Right renal cortex interstitium (tissue), 3 donors: Measurements from ENCODE around the gene YBEY. TPM values are rescaled to one million over a fixed set of nuclear protein-coding genes. Genes with fewer than 3 reads are reported as not detected.
A peak's percentile ranks its signal among the peaks of the same experiment; 100 is the strongest.
"Not testable (repeated sequence)": the region's sequence is repeated elsewhere in the genome, so short reads cannot be mapped to it uniquely, and the experiment has no call there.

Source experiments
- DNase-seq, 3 donors: peaks; one replicate each; pipeline ENCODE4 v3.0.0-alpha.2; 2013; ENCODE audit warnings: low read depth in 3 of 3, low spot score in 2 of 3
- polyA plus RNA-seq, 3 donors: library from polyadenylated mRNA; unstranded; fragments of 120-200 nt; gene quantifications; one replicate each; pipeline ENCODE4 v1.2.1, GENCODE V29; 2013; ENCODE audit not compliant: insufficient read length in 3 of 3

Gene YBEY, protein sequence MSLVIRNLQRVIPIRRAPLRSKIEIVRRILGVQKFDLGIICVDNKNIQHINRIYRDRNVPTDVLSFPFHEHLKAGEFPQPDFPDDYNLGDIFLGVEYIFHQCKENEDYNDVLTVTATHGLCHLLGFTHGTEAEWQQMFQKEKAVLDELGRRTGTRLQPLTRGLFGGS
- polyA plus RNA-seq: 10 to 100 TPM; 22.8 to 25.0 (median 24.7) TPM

DNA sequence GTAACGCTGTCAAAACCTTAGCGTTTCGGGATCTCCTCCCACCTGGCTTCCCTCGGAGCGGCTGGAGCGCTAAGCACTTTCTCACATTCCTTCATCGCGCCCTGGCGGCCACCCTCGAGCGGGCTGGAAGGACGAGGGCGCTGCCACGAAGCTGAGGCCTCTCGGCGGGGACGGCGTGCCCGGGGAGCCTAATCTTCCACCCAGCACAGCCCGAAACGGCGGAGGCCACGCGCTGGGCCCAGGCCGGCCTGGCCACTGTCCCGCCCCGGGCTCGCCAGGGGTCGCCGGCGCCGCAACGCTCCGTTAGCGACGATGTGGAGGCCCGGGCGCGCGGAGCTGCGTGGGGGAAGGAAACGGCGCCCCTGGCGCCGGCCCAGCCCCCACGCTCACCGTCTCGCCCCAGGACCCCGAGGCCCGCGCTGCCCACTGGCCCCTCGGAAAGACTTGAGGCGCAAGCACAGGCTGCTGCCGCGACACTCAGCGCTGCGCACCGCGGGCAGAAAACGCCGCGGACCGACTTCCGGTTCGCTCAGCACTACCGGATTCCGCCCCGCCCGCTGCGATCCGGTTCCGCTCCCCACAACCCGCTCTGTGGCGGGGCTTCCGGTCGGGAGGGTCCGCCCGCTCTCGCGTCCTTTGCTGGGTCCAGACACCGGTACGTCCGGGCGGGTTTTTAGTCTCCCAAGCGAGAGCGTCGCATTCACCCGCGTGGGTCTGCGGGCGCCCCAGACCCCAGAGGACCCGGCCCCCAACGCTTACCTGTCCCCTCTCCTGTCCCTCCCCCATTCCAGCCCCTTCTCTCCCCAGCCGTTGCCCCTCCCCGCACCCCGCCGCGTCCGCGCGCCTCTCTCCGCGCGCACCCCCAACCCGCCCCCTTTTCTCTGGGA, at the start of gene YBEY:
Gene YBEY, plus strand, starts transcription at position 582 of the 887 bp plus-strand sequence. CDS start 572 bp downstream, outside the sequence.
- DNase-seq: peak in 2 of 3 donors; percentile 72 to 84

DNA sequence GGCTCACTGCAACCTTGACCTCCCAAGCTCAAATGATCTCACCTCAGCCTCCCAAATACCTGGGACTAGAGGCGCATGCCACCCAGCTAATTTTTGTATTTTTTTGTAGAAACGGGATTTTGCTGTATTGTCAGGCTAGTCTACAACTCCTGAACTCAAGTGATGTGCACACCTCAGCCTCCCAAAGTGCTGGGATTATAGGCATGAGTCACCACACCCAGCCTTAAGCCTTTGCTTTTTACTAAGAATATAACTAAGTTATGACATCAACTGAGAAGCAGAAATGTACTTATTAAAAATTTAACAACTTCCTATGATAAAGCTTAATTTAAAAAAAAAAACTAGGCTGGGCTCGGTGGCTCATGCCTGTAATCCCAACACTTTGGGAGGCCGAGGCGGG, 48.7 kb upstream of the YBEY start:
- DNase-seq: no peak

DNA sequence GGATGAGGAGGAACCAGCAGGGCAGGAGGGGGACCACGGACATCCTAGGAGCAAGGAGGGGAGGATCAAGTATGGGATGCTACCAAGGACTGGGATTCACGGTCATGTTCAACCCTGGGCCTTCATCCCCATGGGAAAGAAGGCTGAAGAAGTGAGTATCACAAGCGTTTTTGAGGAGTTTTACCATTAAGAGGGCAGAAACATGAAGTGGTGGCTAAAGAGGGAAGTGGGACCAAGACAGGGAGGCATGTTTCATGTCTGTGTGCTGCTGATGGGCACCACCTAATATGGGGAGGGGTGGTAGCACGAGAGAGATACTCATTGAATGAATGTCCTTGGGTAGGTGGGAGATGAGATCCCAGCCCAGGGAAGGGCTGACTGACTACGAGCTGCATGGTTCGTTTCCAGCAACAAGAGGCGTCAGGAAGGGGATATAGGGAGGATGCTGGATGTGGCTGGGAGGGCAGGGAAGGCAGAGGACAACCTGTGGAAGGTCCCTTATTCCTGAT, 46.3 kb upstream of the YBEY start:
- DNase-seq: no peak

- not testable (repeated sequence) for DNase-seq
Measured at GRCh38 chr21:46241577-46241976, 44.6 kb upstream of the YBEY start.

GRCh38 chr21:46243325-46243724, 42.8 kb upstream of the YBEY start:
- no peak for DNase-seq

DNA sequence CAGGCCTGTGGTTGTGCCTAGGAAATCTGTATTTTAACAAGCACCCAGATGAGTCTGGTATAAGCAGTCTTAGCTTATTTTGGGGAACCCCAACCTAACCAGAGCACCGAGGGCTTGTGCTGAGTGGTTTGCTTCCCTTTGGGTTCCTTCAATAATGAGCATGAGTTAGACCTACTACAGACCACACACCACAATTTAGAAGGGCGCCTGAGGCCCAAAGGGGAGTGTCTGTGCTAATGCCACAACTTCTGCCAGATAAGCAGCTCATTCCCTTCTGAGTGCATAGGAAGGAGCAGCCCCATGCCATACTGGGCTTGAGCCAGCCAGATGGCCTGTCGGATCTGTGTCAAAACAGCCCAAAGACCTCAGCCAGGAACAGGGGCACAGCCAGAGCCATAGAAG, 42.2 kb upstream of the YBEY start:
- DNase-seq: no peak

GRCh38 chr21:46244602-46245001, 41.5 kb upstream of the YBEY start:
- DNase-seq: no peak

DNA sequence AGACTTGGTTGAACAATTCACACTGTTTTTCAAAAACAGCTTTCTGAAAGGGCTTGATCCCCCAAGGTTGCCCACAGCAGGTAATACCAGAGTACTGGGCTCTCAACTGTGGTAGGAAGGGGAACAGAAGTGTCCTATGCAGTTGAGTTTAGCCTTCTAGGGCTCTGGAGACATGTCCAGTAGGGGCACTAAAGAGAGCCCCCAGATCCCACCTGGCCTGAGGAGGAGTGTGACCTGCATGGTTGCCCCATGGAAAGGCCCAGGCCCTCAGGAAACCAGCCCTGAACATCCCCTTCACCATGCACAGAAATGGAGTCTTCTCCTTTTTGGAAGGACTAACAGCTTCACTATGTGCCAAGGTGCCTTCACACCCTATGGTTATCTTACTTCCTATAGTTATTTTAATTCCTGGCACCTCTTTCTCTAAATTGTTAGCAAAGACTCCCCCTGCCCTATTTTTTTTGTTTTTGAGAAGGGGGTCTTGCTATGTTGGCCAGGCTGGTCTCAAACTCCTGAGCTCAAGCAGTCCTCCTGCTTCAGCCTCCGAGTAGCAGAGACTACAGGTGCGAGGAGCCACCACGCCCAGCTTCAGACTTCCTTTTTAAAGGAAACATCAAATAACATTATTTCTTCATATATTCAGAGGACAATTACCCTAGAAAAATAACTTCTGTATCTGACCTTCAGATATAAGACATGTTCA, 40.8 kb upstream of the YBEY start:
- DNase-seq: no peak

DNA sequence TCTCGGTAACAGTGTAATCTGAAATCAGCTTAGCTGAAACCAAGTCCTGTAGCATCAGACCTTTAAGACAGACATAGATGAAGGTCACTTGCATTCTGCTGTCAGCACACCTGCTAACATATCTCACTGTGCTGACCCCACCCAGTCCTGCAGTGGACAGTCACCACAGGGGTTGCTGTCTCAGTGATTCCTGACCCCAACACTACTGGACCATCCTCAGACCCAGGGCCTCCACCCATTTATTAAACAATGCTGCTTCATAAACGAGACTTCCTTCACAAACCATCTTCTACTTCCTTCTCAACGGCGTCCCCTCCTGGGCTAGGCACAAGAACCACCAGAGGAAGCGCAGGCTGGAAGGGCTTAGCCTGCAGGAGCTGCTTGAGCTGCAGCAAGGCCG, 39.8 kb upstream of the YBEY start:
- DNase-seq: no peak

- no peak for DNase-seq
Measured at GRCh38 chr21:46247699-46248421, 38.3 kb upstream of the YBEY start.

- DNase-seq: no peak
Measured at GRCh38 chr21:46248422-46248782, 37.7 kb upstream of the YBEY start.

DNA sequence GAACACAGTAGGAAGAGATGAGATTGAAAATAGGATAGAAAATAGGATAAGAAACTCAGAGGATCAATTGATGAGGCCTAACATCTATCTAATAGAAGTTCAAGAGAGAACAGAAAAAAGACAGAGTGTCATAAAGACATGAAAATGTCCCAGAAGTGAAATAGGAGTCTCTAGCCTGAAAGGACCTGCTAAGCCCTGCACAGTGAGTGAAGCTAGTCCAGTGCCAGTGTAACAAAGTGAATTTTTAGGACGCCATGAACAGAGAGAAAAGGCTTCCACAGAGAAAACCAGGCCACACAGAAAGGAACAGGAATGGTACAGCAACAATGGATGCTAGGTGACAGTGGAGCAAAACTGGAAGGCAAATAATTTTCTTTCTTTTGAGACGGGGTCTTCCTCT, 37.3 kb upstream of the YBEY start:
- no peak for DNase-seq

- DNase-seq: no peak
Measured at GRCh38 chr21:46250146-46250725, 35.9 kb upstream of the YBEY start.

DNA sequence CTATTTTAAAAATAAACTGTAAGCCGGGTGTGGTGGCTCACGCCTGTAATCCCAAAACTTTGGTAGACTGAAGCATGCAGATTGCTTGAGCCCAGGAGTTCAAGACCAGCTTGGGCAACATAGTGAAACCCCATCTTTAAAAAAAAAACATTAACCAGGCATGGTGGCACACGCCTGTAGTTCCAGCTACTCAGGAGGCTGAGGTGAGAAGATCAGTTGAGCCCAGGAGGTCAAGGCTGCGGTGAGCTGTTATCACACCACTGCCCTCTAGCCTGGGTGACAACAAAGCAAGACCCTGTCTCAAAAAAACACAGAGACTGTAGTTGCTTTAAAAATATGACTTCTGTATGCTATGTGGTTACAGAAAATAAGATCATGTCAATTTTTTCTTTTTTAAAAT, 33.3 kb upstream of the YBEY start:
- DNase-seq: no peak

DNA sequence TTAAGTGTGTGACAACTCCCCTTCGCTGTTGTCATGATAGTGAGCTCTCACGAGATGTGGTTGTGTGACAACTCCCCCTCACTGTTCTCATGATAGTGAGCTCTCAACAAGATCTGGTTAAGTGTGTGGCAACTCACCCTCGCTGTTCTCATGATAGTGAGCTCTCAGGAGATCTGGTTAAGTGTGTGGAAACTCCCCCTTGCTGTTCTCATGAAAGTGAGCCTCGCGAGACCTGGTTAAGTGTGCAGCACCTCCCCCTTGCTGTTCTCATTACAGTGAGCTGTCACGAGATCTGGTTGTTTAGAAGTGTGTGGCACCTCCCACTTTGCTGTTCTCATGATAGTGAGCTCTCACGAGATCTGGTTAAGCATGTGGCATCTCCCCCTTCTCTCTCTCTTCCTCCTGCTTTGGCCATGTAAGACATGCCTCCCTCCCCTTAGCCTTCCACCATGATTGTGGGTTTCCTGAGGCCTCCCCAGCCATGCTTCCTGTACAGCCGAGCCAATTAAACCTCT, 32.5 kb upstream of the YBEY start:
- no peak for DNase-seq

DNA sequence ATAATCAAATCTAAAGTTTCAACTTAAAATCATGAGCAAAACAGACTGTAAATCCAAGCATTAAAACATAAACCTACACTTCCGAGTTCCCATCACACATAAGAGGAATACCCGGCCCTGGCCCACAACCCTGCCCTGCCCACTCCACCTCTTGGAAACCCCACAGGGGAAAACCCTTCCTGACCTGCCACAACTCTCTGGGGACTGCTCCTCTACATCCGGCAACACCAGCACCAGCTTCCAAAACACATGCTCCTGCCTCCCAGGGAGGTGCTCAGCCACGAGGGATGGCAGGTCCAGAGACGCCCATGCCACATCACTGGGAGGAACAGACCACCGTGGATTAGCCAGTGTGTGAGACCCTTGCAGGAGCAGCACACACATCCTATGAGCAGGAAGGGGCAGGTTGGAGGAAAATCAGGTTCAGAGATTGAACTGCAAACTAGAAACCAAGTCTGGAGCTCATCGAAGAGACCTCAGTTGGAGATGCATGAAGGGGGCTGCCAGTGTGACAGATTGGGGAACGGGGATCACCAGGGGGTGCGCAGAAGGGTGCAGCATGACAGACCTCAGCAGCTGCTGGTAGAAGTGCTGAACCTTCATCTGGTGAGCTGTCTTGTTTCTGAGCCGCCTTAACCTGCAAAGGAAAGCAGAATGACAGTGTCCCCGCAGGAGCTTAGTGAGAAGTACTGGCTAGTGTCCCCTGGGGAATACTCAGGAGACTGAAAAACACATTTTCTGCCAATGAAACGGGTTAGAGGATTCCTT, 31.8 kb upstream of the YBEY start:
- no peak for DNase-seq

GRCh38 chr21:46255166-46255565, 31.0 kb upstream of the YBEY start:
- DNase-seq: no peak

- no peak for DNase-seq
Measured at GRCh38 chr21:46255758-46256337, 30.3 kb upstream of the YBEY start.

GRCh38 chr21:46256501-46256994, 29.6 kb upstream of the YBEY start:
- DNase-seq: no peak
